Measurements from ENCODE around the gene IL1RAP.
A peak's percentile ranks its signal among the peaks of the same experiment; 100 is the strongest.

IL1RAP gene

DNA sequence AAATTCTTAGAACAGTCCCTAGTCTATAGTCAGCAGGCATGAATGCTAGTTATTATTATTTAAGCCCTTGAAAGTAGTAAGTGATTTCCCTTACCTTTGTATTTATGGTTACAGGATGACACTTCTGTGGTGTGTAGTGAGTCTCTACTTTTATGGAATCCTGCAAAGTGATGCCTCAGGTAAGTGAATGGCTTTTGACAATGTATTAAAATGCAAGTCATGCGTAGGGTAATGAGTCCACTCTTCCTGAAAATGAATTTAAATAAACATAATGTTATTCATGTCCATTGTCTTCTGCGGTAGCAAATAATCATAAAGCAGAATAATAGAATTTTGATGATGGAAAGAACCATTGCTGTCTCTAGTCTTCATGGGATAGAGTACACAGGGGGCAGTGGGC, 50.3 kb downstream of the IL1RAP start (continued):
- TF ChIP-seq, protein P1, sequence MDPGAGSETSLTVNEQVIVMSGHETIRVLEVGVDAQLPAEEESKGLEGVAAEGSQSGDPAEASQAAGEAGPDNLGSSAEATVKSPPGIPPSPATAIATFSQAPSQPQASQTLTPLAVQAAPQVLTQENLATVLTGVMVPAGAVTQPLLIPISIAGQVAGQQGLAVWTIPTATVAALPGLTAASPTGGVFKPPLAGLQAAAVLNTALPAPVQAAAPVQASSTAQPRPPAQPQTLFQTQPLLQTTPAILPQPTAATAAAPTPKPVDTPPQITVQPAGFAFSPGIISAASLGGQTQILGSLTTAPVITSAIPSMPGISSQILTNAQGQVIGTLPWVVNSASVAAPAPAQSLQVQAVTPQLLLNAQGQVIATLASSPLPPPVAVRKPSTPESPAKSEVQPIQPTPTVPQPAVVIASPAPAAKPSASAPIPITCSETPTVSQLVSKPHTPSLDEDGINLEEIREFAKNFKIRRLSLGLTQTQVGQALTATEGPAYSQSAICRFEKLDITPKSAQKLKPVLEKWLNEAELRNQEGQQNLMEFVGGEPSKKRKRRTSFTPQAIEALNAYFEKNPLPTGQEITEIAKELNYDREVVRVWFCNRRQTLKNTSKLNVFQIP (CRISPR knock-in tag; IDR thresholded peaks at IDR 0.05; ENCODE audit: borderline replicate concordance, low read depth), result no peak
- TF ChIP-seq ZNF8 (CRISPR knock-in tag; IDR thresholded peaks at IDR 0.05), result no peak

DNA sequence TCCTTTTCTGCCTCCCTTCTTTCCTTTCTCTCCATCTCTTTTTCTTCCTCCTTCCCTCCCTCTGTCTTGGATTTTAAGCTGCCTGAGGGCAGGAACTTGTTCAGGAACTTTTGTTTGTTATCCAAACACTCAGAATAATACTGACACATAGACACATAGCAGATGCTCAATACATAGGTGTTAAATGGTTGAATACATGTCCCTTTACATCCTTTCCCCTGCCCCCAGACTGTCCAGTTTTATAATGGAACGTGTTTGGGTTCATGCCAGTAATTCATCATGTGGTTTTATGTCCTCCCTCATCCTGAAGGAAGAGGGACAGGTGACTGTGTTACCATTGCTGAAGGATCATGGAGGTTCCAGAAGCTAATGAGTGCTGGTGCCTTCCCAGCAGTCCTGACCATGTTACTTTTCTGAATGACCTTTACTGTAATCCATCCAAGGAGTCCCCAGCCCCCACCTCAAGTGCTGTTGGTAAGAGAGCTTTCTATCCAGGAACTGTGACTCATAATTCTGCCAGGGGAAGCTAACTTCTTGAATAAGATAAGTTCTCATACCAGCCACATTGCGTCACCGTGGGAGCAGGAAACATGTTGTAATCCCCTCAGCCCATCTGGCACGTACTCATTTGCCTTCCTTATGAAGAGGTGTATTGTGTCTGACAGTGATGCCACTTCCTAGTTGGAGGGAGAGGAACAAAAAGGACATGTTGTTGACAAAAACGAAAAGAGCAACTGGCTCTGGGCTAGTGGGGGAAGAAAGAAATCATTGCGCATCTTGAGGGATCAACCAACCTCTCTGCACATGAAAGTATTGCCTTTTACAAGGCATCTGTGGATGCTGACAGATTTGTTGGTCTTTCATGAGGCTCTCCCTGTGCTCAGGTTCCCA, 52.4 kb downstream of the IL1RAP start:
- peak; percentile 97 for ATAC-seq
- TF ChIP-seq BACH2 (CRISPR knock-in tag; IDR thresholded peaks at IDR 0.05; ENCODE audit: borderline replicate concordance) (no peak), TOX (CRISPR knock-in tag; IDR thresholded peaks at IDR 0.05; ENCODE audit: borderline replicate concordance) (peak; percentile 28; the same call in 1 of the 2 replicates), ZFP3 (CRISPR knock-in tag; IDR thresholded peaks at IDR 0.05) (peak; percentile 66), CSDC2 (CRISPR knock-in tag; IDR thresholded peaks at IDR 0.05) (peak; percentile 94), ZNF8 (CRISPR knock-in tag; IDR thresholded peaks at IDR 0.05) (no peak), SNAI2 (CRISPR knock-in tag; IDR thresholded peaks at IDR 0.05) (no peak), ISL1 (CRISPR knock-in tag; IDR thresholded peaks at IDR 0.05) (peak; percentile 62)
- TF ChIP-seq, protein P2, sequence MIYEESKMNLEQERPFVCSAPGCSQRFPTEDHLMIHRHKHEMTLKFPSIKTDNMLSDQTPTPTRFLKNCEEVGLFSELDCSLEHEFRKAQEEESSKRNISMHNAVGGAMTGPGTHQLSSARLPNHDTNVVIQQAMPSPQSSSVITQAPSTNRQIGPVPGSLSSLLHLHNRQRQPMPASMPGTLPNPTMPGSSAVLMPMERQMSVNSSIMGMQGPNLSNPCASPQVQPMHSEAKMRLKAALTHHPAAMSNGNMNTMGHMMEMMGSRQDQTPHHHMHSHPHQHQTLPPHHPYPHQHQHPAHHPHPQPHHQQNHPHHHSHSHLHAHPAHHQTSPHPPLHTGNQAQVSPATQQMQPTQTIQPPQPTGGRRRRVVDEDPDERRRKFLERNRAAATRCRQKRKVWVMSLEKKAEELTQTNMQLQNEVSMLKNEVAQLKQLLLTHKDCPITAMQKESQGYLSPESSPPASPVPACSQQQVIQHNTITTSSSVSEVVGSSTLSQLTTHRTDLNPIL (CRISPR knock-in tag; IDR thresholded peaks at IDR 0.05; ENCODE audit: low read depth), result peak; percentile 87
- TF ChIP-seq, protein P3, sequence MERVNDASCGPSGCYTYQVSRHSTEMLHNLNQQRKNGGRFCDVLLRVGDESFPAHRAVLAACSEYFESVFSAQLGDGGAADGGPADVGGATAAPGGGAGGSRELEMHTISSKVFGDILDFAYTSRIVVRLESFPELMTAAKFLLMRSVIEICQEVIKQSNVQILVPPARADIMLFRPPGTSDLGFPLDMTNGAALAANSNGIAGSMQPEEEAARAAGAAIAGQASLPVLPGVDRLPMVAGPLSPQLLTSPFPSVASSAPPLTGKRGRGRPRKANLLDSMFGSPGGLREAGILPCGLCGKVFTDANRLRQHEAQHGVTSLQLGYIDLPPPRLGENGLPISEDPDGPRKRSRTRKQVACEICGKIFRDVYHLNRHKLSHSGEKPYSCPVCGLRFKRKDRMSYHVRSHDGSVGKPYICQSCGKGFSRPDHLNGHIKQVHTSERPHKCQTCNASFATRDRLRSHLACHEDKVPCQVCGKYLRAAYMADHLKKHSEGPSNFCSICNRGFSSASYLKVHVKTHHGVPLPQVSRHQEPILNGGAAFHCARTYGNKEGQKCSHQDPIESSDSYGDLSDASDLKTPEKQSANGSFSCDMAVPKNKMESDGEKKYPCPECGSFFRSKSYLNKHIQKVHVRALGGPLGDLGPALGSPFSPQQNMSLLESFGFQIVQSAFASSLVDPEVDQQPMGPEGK (CRISPR knock-in tag; IDR thresholded peaks at IDR 0.05; ENCODE audit: borderline replicate concordance), result no peak
- TF ChIP-seq, protein P4, sequence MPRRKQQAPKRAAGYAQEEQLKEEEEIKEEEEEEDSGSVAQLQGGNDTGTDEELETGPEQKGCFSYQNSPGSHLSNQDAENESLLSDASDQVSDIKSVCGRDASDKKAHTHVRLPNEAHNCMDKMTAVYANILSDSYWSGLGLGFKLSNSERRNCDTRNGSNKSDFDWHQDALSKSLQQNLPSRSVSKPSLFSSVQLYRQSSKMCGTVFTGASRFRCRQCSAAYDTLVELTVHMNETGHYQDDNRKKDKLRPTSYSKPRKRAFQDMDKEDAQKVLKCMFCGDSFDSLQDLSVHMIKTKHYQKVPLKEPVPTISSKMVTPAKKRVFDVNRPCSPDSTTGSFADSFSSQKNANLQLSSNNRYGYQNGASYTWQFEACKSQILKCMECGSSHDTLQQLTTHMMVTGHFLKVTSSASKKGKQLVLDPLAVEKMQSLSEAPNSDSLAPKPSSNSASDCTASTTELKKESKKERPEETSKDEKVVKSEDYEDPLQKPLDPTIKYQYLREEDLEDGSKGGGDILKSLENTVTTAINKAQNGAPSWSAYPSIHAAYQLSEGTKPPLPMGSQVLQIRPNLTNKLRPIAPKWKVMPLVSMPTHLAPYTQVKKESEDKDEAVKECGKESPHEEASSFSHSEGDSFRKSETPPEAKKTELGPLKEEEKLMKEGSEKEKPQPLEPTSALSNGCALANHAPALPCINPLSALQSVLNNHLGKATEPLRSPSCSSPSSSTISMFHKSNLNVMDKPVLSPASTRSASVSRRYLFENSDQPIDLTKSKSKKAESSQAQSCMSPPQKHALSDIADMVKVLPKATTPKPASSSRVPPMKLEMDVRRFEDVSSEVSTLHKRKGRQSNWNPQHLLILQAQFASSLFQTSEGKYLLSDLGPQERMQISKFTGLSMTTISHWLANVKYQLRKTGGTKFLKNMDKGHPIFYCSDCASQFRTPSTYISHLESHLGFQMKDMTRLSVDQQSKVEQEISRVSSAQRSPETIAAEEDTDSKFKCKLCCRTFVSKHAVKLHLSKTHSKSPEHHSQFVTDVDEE (CRISPR knock-in tag; IDR thresholded peaks at IDR 0.05), result no peak

DNA sequence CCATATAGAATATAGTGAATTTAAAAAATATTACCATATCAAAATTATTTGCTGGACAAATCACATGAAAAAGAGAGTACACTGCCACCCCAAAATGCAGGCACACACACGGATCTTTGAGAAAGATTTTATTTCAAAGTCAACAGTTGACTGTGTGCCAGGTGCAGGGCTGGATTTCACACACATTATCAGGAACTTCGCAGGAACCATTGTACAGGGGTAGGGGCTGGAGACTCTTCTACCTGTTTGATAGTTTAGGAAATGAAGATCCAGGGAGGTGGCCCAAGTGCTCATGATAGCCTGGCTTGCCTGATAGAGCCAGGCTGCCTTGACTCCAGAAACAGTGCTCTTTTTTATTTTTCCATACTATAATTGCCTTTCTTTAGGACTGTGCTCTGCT, 54.2 kb downstream of the IL1RAP start:
- no peak for ATAC-seq
- TF ChIP-seq ESRRG (CRISPR knock-in tag; IDR thresholded peaks at IDR 0.05) (no peak), GLIS3 (CRISPR knock-in tag; IDR thresholded peaks at IDR 0.05) (no peak)

DNA sequence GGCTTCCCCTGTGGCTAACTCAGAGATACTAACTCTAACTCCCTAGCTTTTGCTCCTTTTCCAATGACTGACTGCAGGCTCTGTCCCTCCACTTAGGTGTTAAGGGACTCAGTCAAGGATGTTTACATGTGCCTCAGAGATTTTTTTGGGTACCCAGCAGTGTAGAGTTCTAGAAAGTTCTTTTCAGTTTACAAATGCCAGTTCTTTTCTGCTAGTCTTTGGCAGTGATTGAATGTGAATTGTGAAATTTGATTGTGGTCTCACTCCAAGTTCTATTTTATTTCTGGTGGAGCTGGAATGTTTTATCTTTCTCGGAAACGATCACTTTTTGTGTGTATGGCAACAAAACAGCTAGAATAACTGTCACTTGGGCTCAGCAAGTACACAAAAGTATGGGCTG, 60.6 kb downstream of the IL1RAP start:
- ATAC-seq, result no peak
- TF ChIP-seq BACH2 (CRISPR knock-in tag; IDR thresholded peaks at IDR 0.05; ENCODE audit: borderline replicate concordance) (no peak), ZFP30 (CRISPR knock-in tag; IDR thresholded peaks at IDR 0.05) (no peak)

DNA sequence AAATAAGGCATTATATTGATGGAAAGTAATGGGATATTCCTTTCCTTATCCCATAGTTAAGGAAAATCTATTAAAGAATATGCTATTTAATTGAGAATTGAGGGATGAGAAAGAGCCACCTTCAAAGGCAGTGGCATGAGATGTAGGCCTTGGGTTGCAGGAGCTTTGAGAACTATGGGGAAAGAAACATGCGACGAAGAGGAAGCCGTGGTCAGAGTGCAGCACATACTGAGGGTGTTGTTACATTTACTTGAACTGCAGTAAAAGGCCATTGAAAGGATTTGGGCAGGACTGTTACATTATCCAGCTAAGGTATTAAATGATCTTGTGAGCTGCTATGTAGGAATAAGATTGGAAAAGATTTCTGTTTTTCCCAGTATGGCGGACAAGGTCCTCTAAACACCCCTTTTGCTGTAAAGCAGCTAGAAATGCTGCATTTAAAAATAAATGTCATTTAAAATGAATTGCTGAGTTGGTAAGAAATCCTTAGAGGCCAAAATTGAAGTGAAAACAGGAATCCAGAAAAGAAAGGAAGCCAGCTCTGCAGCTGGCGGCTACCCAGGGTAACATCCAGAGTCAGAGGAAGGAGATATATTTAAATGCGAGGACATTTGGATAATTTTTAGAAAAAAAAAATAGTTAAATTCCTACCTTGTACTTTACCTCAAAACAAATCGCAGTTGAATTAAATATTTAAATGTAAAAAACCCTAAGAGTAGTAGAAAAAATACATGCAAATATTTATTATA, 61.7 kb downstream of the IL1RAP start:
- TF ChIP-seq, protein P2 (CRISPR knock-in tag; IDR thresholded peaks at IDR 0.05; ENCODE audit: low read depth), result no peak
- no peak for TF ChIP-seq ZFP30 (CRISPR knock-in tag; IDR thresholded peaks at IDR 0.05)
- TF ChIP-seq, protein P4 (CRISPR knock-in tag; IDR thresholded peaks at IDR 0.05), result no peak
- no peak for TF ChIP-seq ZNF70 (CRISPR knock-in tag; IDR thresholded peaks at IDR 0.05)
- TF ChIP-seq, protein P1 (CRISPR knock-in tag; IDR thresholded peaks at IDR 0.05; ENCODE audit: borderline replicate concordance, low read depth), result no peak
- no peak for TF ChIP-seq ESRRG (CRISPR knock-in tag; IDR thresholded peaks at IDR 0.05)

More for the DNA sequence above, 61.7 kb downstream of the IL1RAP start:
- ATAC-seq, result no peak

Data from SK-N-SH treated with all-trans-retinoic acid at 6 μM for 48 hours (cell line).